Measurements from ENCODE around the gene NRXN2.

The NRXN2 gene

DNA sequence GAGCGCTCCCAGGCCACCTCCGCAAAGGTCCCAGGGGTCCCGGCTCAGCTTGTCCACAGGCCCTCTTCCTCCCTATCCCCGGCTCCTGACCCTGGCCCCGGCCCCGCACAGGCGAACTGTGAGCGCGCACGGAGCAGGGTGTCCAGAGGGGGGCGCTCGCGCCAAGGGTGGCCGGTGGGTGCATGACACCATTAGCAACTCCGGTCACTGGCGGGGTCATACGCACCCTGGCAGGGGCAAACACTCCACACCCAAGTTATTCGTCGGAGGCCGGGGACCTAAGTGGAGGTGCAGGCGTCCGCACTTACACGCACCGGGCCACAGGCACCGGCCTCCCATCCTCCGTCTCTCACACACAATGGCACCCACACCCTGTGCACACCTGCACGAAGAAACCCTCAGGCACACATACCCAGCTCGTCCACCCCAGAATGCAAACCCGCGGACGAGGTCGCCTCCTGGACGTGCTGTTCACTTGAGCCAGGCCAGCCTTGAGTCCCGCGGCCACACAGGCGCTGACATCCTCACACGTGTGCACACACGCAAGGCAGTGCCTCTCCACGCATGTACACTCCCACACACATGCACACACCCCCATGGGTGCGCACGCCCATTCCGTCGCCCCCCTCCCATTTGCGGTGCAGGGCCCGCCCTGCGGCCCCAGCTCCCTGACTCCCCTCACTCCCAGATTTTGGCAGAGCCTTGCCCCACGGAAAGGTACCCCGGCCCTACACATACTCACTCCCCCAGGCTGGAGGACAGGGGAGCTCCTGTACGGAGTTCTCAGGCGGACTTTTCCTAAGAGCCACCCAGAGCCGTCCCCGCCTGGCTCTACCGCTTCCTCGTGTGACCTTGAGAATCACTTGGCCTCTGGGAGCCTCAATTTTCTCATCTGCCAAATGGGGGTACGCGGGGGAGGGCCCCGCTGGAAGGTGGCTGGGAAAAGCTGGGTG is 20.9 kb upstream of the NRXN2 start, which contains the start of gene RASGRP2:
RASGRP2 (minus strand) TSS at position 552 of the 953 bp plus-strand sequence. CDS start 1,276 bp downstream, outside the sequence.
- peak; percentile 58 to 64 (median 63) for DNase-seq (ENCODE audit: low read depth in 3 of 3)

DNA sequence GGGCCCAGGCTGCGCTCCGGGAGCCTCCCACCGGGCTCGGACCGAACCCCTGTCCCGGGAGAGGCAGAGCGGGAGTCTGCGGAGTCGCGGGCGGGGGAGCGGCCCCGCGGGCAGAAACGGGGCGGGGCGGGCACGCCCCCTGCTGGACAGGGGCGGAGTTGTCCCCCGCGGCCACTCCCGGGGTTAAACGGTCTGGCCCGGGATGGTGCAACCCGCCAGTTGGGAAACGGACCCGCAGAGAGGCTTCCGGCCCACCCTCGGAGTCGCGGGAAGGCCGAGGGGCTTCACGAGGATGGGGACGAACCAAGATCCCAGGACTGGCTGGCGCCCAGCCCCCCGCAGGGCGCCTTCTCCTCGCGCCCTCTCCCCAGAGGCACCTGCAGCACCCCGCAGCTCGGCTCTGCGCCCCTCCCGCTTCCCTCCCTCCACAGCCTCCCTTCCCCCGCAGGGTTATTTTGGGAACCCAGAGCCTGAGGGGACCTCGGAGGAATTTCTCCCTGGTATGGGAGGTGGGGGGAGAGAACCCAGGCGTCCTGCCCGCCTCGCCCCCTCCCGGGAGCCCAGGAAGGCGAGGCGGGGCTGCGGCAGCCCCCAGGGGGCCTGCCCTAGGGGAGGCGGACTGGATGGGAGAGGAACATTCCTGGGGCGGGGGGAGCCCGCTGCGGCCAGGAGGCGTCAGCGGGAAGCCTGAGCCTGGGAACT is 20.0 kb upstream of the NRXN2 start:
- peak; percentile 54 to 74 (median 58) for DNase-seq (ENCODE audit: low read depth in 3 of 3)

DNA sequence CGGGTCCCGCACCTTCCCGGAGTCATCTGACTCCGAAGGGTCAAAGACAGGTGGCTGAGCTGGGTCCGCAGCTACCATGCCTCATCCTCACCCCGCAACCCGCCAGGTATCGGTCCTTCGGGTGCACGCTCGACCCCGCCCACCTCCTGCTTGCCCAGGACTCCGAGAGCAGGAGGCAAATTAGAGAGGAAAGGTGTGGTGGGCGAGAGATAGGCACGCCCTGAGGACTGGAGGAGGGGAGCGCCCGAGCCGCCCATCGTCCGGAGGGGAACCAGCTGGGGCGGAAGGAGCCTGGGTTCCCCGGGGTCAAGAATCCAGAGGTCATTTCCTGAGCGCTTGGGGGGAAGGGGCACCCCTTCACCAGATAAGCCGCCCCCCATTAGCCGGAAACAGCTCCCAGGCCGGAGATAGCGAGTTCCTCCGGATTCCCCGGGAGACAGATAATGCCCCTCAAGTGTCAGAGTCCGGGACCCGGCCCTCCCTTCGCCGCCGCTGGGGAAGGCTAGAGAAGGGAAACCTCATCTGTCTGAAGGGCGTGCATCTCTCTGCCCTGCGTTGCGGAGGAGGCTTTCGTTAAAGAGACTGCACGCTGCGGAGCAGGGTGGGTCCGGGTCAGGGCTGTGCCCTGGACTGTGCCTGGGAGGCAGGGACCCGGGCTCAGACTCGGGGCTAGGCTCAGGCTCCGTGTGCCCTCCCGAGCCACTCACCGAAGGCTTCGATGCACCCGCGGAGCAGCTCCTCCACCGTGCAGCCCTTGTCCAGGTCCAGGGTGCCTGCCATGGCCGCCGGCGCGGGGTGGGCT is 19.3 kb upstream of the NRXN2 start:
- DNase-seq (ENCODE audit: low read depth in 3 of 3) = no peak

DNA sequence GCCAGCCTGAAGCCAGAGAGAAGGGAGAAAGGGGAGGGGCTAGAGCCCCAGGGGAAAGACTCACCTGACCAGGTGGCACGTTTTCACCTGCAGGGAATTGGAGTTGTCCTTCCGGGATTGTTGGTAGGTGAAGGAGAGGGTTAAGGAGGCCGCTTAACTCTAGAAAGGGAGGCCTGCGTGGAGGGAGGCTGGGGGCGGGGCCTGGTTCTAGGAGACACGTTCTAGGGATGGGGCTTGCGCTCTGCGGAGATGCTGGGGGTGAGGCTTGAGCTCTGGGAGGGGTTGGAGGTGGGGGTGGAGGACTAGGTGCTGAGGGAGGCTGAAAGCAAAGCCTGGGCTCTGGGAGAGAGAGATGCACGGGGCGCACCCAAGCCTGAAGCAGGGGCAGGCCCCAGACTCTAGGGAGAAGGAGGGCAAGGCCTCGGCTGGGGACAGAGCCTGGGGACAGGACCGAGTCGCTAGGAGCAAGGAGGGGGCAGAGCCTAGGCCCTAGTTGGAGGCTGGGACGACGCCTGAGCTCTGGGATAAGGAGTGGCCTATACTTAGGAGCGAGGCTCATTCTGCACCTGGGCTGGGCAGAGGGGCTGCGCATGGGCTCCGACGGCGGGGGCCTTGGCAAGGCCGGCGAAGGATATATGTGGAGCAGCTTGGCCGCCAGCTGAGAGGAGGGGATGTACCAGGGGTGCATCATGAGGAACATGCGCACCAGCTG is 18.5 kb upstream of the NRXN2 start:
- no peak for DNase-seq (ENCODE audit: low read depth in 3 of 3)

DNA sequence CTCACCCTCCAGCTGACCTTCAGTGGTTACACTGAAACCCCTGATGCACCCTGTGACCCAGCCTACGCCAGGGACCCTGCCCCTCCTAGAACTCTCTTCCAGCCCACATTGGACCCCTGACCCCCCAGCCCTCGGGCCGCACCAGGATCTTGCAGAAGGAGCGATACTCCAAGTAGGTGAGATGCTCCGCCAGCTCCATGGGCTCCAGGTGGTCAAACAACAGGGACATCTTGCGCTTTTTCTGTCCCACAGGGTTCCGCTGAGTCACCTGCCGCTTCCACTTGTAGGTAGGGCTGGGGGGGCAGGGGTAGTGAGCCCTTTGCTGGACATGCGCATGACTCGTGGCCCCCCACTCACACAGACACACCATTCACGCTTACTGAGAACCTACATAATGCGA is 16.9 kb upstream of the NRXN2 start:
- DNase-seq (ENCODE audit: low read depth in 3 of 3) = no peak

DNA sequence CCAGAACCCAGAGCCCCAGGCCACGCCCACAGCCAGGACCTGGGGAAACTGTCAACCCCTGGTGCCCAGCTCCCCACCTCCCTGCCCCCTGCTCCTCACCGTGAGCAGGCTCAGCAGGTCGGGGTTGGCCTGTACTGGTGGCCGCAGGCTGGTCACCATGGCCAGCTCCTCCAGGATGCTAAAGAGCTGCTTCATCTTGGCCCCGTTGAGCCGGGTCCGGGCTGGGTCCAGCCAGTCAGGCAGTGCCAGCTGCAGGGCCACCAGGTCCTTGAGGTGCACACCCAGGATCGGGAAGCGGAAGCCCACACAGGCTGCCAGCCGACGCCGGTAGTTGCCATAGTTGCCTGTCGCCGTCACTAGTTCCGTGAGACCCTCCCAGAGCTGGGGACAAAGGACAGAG is 13.7 kb upstream of the NRXN2 start:
- DNase-seq (ENCODE audit: low read depth in 3 of 3) = no peak

DNA sequence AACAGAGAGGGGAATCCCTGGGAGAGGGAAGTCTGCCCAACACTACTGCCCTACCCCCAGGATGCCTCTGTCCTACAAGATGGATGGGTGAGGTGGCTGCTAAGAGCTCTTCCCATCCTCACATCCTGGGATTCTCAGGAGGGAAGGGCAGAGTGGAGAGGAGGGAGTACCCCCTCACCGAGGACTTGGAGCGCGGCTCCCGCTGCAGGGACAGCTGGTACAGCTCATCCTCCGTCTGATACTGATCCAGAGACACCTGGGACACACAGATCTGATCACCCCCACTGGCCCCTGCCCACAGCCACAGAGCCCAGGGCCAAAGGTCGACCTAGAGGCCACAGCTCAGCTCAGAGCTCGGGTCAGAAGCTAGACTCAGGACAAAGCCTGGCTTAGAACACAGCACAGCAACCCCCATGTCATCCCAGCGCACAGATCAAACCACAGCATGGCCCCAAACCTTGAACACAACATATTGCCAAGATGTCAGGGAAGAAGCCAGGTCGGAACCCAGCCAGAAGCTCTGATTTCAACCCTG is 12.8 kb upstream of the NRXN2 start:
- DNase-seq (ENCODE audit: low read depth in 3 of 3) = no peak

DNA sequence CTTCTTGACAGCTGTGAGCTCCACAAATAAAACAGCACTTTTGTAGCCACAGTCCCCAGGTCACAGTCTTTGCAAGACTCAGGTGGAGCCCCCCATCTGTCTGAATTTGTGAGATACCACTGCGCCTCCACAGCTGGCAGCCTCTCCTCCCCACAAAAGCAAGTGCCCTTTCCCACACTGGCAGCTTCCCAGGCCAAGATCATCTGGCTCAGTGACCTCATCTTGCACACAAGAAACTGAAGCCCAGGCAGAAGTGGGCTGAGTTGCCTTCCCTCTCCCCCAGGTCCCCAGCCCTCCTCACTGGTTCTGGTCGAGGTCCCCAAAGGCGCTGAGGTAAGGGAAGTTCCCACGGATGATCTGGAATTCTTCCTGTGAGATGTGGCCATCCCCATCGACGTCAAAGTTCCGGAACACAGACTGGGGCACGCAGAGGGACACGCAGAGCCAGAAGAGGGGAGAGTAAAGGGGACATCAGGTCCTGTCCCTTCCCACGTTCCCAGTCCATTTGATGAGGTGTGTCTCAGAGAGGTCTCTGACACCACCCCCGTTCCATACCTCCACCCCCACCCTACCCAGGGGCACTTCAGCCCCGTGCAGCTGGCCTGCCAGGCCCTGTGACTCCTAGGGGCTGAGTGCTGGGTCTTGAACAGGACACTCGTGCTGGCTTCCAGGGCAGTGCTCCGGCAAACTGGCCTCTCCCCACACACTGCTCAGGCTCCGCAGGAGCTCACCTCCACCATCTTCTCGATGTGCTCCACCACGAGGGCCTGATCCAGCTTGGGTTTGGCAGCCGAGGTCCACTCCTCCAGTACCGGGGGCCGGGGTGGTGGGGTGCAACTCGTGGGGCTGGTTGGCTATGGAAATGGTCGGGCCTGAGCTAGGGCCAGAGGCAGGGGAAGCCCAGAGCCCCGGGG is 12.1 kb upstream of the NRXN2 start:
- no peak for DNase-seq (ENCODE audit: low read depth in 3 of 3)

DNA sequence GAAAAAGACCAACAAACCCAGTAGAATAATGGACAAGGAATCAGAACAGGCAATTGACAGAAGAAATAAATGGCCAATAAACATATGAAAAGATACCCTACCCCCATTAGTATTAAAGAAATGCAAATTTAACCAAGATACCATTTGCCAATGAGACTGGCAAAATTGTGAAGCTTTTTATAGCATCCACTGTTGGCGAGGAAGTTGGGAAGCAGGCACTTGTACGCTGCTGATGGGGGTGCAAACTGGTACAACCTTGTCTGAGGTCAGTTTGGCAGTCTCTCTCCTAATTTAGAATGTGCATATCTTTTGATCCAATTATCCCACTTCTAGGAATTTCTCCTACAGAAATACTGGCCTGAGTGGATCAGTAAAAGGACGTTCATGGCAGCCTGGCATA is 8.6 kb upstream of the NRXN2 start:
- DNase-seq (ENCODE audit: low read depth in 3 of 3) = no peak

DNA sequence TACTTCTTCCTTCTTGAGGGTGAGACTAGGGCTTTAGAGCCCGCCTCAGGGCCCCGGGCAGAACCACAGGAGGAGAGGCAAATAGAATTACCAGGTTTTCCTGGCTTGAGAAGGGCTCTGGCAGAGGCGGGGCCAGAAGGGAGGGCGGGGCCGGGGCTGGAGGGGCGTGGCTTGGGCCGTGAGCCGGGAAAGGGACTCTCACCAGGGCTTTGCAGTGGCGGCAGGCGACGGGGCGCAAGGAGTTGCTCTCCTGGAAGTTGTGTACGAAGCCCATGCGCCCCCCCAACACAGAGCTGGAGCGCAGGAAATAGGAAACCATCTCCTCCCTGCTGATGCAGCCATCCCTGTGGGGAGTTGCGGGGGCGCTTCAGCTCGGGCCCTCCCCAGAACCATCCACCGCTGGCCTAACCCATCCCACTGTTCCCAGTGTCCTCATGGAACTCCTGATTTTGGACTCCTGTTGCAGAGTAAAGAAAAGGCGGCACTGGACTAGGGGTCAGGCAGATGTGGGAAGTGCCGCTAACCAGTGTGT is 6.9 kb upstream of the NRXN2 start:
- DNase-seq (ENCODE audit: low read depth in 3 of 3) = no peak

DNA sequence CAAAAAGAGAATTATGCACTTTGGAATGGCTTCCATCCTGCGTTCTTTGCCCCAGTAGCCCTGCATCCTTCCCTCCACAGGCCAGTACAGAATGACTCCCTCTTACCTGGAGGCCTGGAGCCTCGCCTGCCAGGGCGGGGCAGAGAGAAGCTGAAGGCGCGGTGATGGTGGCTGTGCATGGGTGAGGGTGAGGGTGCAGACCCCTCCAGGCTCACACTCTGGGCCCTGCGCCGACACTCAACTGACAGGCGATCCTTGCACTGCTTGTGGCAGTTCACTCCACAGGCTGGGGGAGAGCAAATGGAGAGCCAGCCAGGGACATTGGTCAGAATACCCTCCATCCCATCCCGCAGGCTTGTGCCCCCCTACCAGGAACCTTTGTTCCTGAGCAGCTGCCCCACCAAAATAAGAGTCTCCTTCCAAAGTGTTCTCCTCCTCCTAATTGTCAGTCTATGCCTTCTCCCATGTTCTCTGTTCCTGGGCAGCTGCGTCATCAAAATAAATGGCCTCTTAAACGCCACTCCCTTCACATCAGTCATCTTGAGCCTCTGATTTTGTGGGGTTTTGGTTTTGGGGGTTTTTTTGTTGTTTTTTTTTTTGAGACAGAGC is 5.9 kb upstream of the NRXN2 start:
- DNase-seq (ENCODE audit: low read depth in 3 of 3) = no peak

DNA sequence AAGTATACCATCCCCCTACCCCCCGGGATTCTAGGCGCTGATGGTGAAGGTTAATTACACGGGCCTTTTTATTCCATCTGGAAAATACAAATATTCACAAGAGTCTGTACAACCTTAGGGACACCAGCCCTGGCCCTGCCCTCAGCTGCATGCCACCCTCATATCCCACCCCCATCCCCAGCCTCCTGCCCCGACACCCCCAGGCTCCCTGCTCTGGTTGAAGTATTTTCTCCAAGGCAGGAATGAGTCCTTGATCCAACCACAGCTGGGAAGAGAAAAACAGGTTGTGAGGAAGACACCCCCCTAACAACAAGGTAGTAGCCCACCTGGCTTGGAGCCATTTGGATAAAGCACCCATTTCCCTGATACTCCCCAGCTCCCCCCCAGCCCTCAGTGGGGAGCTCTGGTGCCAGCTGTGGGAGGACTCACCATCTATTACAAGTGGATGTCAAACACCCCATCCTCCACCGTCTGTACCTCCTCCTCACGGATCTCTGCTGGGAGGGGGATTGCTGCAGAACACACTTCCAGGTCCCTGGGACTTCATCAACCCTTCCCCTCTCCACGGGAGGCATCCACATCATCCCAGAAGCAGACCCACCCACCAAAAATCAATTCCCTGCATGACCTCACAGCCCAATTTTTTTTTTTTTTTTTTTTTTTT is 4.0 kb upstream of the NRXN2 start:
- DNase-seq (ENCODE audit: low read depth in 3 of 3) = no peak

DNA sequence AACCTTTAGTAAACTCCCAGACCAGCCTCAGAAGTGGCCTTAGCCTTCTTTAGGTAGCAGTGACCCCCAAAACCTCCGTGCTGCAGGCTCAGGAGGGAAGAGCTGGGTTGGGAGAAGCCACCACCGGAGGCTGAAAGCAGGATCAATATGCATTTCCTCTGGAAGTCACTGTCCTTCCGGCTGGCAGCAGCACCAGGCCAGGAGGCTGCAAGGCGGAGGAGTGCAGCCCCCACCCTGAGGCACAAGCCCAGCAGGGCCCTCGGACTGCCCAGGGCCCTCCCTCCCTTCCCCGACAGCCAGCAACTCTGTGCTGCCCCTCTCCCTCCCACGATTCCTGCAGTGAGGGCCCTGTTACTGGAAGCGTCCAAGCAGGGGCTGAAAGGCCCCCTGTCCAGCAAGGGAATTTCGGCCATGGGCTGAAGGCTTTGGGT is 3.2 kb upstream of the NRXN2 start:
- DNase-seq (ENCODE audit: low read depth in 3 of 3) = no peak

DNA sequence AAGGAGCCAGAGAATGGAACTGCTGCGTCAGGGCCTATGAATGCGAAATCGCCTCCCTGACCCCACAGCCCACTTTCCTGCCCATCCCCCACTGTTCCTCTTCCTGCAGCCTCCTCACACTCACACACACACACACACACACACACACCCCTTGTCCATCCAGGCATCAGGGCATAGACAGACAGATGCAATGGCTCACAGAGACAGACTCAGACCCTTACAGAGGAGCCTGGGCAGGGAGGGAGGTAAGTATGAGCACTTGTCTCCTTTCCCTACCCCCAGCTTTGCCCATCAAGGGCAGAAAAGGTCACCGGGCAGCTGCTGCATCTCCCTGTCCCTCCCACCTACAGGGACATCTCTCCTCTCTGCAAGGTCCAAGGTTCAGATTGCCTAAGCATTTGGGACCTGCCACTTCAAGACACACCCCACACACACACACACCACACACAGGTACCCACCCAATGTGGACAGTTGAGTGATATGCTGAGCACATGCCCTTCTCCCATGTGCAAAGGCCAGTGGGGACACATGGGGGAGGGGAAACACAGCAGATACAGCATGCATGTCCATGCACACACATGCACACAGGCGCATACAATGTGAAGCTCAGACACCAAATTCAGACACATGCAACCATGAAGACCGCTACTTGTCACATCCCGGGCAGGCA is 2.0 kb upstream of the NRXN2 start:
- no peak for DNase-seq (ENCODE audit: low read depth in 3 of 3)

DNA sequence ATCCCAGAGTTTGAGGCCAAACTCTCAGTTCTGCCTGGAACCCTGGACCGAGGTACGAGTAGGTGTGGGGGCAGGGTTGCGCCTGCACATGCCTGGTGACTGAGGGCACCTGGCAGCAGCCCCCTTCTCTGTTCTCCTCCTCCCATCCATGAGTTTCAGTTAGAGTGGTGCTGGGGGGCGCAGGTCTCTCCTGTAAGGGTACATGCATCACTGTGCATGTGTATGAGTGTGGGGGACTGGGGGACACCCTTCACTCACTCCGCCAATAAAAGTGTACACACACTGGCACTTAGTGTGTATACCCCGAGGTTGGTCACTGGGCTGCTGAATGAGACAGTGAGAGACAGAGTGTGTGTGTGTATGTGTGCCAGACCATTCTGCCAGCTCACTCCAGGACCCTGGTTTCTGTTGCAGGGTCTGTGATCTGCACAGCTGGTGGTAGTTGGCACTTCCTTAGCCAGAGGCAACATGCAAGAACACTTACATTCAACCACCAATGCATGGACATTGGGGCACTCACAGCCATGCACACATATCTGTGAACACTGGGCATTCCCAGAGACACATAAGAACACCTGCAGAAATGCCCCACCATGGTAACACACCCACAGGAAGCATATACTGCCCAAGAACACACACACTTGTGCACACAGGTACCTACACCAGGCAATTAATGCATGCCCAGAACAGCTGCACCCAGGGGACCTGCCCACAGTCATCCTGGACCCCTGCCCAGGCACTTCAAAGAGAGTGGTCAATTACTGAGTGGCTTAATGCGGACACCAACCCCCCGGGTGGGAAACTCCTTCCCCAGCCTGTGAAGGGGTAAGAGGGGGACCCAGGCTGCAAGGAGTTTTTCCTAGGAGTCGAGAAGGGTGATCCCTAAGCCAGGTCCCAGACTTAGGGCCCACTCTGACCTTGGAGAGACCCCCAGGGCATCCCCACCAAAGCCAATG is 1.2 kb upstream of the NRXN2 start:
- no peak for DNase-seq (ENCODE audit: low read depth in 3 of 3)

DNA sequence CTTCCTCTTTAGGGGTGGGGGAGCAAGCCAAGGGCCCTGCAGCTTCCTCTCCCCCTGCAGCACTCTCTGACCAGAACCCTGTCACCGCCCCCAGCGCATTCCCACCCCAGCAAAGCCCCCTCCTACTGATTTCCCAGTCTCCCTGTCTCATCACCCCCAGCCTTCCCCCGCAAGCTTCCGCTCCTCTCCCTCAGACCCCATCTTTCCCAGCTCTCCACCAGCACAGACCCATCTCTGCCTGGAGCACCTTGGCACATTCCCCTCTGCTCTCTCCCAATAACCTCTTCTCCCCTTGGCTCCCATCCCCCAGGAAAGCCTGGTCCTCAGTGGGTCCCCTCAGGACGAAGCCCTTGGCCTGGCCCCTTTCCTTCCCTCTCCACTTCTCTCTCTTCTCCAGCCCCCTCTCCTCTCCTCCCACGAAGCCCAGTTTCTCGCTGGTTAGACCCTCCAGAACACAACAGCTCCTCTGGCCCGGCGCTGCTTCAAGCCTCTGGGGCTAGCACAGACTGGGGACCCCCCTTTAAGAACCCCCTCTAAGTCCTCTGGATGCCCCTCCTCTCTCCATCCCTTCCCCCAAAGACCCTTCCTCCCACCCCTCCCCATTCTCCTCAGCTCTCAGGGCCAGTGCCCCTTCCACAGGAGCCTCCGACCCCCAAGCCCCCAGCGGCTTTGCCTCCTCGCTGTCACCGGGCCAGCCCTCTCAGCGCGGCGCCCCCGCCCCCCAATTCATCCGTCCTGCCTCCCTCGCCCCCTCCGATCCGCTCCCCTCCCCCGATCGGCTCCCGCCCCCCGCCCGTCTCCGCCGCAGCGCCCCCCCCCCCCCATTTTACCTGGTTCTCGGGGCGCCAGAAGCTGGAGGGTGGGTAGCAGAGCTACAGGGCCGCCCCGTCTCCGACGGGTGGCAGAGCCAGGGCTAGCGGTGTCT is 594 bp downstream of the NRXN2 start:
- no peak for DNase-seq (ENCODE audit: low read depth in 3 of 3)
